Measurements from ENCODE around the gene HIVEP3. TPM values are rescaled to one million over a fixed set of nuclear protein-coding genes. Genes with fewer than 3 reads are reported as not detected.

The HIVEP3 gene
- total RNA-seq, 1 experiment from 2014 or later, result 1.4 TPM

- no CpG with 5 or more reads among the region's 14 CpGs for WGBS (ENCODE audit: extremely low coverage, insufficient read length, low lambda C conversion rate)
- Histone ChIP-seq H3K79me2 (ENCODE audit: insufficient read depth, low read length) (no peaks in the 10 kb centered on the region), H3K4me2 (ENCODE audit: insufficient read depth, insufficient read length, low read length) (no peak overlapping the region)
Observed at GRCh38 chr1:41632781-41633575, 285.7 kb downstream of the HIVEP3 start.

More at GRCh38 chr1:41632781-41633575, 285.7 kb downstream of the HIVEP3 start:
- H2BK20ac ChIP-seq (ENCODE audit: low read depth, low read length, poor library complexity, severe bottlenecking), result no peak overlapping the region
- H3K4me1 Mint-ChIP-seq, result peaks cover under 1 to 5% of the 10 kb centered on the region in 2 experiments; a peak in 2 of 4 replicates
- H4K8ac ChIP-seq (replicated peaks; ENCODE audit: insufficient read length, low read depth, low read length), result no peak overlapping the region
- H3K4me3 Mint-ChIP-seq, result no peak overlapping the region
- H3K9me3 Mint-ChIP-seq, result no peaks in the 10 kb centered on the region
- no peaks in the 10 kb centered on the region for H3K4me1 ChIP-seq (ENCODE audit: insufficient read depth, low read length)
- no peak overlapping the region for H2BK120ac ChIP-seq (ENCODE audit: low read depth, low read length, poor library complexity, severe bottlenecking)
- H3K79me1 ChIP-seq (ENCODE audit: insufficient read depth, low read depth, low read length, poor library complexity, severe bottlenecking), result no peaks in the 10 kb centered on the region
- H2BK15ac ChIP-seq (ENCODE audit: low read depth, low read length), result no peak overlapping the region
- H3K27me3 ChIP-seq (ENCODE audit: insufficient read depth, low read length), result no peaks in the 10 kb centered on the region
- H3K14ac ChIP-seq (ENCODE audit: insufficient read depth, low read length), result no peak overlapping the region
- DNase-seq, result no peak
- TF ChIP-seq, protein P1, sequence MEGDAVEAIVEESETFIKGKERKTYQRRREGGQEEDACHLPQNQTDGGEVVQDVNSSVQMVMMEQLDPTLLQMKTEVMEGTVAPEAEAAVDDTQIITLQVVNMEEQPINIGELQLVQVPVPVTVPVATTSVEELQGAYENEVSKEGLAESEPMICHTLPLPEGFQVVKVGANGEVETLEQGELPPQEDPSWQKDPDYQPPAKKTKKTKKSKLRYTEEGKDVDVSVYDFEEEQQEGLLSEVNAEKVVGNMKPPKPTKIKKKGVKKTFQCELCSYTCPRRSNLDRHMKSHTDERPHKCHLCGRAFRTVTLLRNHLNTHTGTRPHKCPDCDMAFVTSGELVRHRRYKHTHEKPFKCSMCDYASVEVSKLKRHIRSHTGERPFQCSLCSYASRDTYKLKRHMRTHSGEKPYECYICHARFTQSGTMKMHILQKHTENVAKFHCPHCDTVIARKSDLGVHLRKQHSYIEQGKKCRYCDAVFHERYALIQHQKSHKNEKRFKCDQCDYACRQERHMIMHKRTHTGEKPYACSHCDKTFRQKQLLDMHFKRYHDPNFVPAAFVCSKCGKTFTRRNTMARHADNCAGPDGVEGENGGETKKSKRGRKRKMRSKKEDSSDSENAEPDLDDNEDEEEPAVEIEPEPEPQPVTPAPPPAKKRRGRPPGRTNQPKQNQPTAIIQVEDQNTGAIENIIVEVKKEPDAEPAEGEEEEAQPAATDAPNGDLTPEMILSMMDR (conservative IDR thresholded peaks at IDR 0.05), result no peak
- no peak overlapping the region for H2BK12ac ChIP-seq (ENCODE audit: insufficient read length, low read depth, low read length)
- no peak overlapping the region for H3K9ac ChIP-seq (ENCODE audit: extremely low read depth, insufficient read length, low read length)
- H2AFZ ChIP-seq (ENCODE audit: low read length), result no peak overlapping the region
- H3K4ac ChIP-seq (ENCODE audit: low read depth, low read length), result no peak overlapping the region
- H3T11ph ChIP-seq (ENCODE audit: low read length), result no peak overlapping the region
- H3K27ac ChIP-seq (ENCODE audit: insufficient read length, low read depth, low read length), result no peak overlapping the region
- H4K91ac ChIP-seq (ENCODE audit: insufficient read length, low read depth, low read length), result no peak overlapping the region
- no peak overlapping the region for H3K56ac ChIP-seq (ENCODE audit: insufficient read length, low read depth, low read length)
- no peak overlapping the region for H3K23ac ChIP-seq (ENCODE audit: insufficient read length, low read depth, low read length)
- H4K20me1 ChIP-seq (ENCODE audit: control insufficient read depth, insufficient read depth, insufficient read length), result no peaks in the 10 kb centered on the region
- no peak overlapping the region for H3K18ac ChIP-seq (ENCODE audit: insufficient read length, low read depth, low read length)
- no peak overlapping the region for H2BK5ac ChIP-seq (ENCODE audit: insufficient read length, low read length)
- no peak overlapping the region for H4K5ac ChIP-seq (ENCODE audit: insufficient read length, low read depth, low read length)
- H3K27me3 Mint-ChIP-seq (ENCODE audit: low read depth), result peaks cover 2% of the 10 kb centered on the region; the same call in 1 of the 2 replicates
- no peaks in the 10 kb centered on the region for H3K36me3 Mint-ChIP-seq (ENCODE audit: insufficient read depth in 1 of 3, low read depth in 3 of 3)
- H2AK5ac ChIP-seq (ENCODE audit: insufficient read length, low read length), result no peak overlapping the region
- no peak overlapping the region; a peak in 1 of 7 replicates for H3K27ac Mint-ChIP-seq
- no peaks in the 10 kb centered on the region for H3K9me3 ChIP-seq (ENCODE audit: control insufficient read depth, low read depth, low read length)
- H3K23me2 ChIP-seq (ENCODE audit: insufficient read length, low read depth, low read length, poor library complexity, severe bottlenecking), result no peaks in the 10 kb centered on the region

Data from H9 (cell line).